Urinary bladder (tissue), 4 donors: ENCODE measurements around the gene TRIM9. TPM values are rescaled to one million over a fixed set of nuclear protein-coding genes. Genes with fewer than 3 reads are reported as not detected.
A peak's percentile ranks its signal among the peaks of the same experiment; 100 is the strongest.
"Not testable (repeated sequence)": the region's sequence is repeated elsewhere in the genome, so short reads cannot be mapped to it uniquely, and the experiment has no call there.

ENCODE experiments used
- DNase-seq: peaks from one replicate; pipeline ENCODE4 v3.0.0-alpha.2; 2015; ENCODE audit errors: extremely low spot score
- H3K27ac ChIP-seq: one replicate; pipeline ENCODE4 v1.5.1; 2013; ENCODE audit warnings: low read depth, mild to moderate bottlenecking, moderate library complexity
- H3K36me3 ChIP-seq: one replicate; pipeline ENCODE4 v1.6.1; 2013; ENCODE audit warnings: mild to moderate bottlenecking, moderate library complexity; ENCODE audit not compliant: insufficient read depth
- H3K4me1 ChIP-seq: one replicate; pipeline ENCODE4 v1.6.1; 2013; ENCODE audit warnings: mild to moderate bottlenecking, moderate library complexity; ENCODE audit not compliant: insufficient read depth
- H3K4me3 ChIP-seq: one replicate; pipeline ENCODE4 v1.5.1; 2013; ENCODE audit warnings: low read depth, low read length
- WGBS: extraction: QIAGEN DNeasy Blood & Tissue Kit; methylation state at CpG from one replicate; pipeline ENCODE4 v1.1.7; 2013; 5-methylcytosine and 5-hydroxymethylcytosine counted together
- polyA plus RNA-seq: library from polyadenylated mRNA; stranded (reverse); fragments of 200-250 nt; gene quantifications from one replicate; pipeline ENCODE4 v1.2.3, GENCODE V29; 2013
- total RNA-seq: library from RNA; depleted of rRNA; stranded (reverse); fragments of >200 nt; gene quantifications from one replicate; pipeline ENCODE4 v1.2.3, GENCODE V29; 2014
- donor health status: healthy with polysubstance abuse.
- donor health status: healthy.

TRIM9 gene
- total and polyA plus RNA-seq, 2 donors = 0.70 to 1.1 TPM

DNA sequence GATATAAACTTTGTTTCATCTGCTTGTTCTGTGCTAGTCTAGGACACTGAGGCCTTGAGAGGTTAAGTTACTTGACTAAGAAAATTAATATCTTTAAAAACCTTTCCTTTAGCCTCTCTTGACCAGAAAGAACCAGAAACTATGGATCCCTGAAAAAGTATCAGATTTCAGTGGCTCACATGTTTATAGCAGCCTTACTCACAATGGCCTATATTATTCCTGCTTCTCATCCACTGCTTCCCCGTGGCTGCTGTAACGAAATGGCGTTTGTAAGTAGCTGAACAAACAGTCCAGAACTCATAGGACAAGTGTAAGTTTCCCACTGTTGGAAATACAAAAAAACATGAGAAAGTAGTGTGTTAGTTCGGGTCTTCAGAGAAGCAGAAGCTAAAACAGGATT is 147.5 kb downstream of the TRIM9 start:
- DNase-seq = no peak
- H3K27ac ChIP-seq = no peak overlapping the region
- H3K36me3 ChIP-seq = no peaks in the 10 kb centered on the region
- no peaks in the 10 kb centered on the region for H3K4me1 ChIP-seq
- no peak overlapping the region for H3K4me3 ChIP-seq
- WGBS = 64% methylated on average over 4 of the region's 4 CpGs

DNA sequence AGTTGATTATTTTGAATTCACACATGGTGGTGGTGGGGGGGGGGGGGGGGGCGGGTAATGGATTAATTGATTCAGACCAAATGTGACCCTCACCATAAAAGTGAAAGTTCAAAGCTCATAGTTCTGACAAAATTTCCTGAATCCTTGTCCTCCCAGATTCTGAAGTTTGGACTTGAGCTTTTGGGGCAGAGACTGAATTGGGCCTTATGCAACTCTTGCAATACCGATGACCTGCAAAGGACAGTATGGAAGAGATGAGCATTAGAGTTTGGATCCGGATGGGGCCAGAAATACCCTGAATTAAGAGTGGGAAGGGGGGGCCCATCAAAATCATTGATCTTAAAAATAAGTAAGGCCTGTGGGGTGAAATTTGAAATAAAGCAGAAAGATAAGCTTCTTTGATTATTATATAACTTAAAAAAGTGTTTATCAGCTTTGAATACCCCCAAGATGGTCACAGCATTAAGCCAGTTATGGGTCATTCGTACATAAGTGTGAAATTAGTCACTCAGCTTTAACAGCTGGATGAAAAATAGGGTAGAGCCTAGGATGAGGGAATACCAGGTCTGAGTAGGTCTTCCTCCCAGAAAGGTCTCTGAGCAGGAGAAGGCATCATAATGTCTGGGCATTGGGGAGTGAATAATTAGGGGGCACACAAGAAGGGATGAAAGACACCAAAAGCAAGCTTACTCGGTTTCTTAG is 148.5 kb downstream of the TRIM9 start:
- no peak overlapping the region for H3K27ac ChIP-seq
- WGBS = 95% methylated on average over 5 of the region's 5 CpGs

DNA sequence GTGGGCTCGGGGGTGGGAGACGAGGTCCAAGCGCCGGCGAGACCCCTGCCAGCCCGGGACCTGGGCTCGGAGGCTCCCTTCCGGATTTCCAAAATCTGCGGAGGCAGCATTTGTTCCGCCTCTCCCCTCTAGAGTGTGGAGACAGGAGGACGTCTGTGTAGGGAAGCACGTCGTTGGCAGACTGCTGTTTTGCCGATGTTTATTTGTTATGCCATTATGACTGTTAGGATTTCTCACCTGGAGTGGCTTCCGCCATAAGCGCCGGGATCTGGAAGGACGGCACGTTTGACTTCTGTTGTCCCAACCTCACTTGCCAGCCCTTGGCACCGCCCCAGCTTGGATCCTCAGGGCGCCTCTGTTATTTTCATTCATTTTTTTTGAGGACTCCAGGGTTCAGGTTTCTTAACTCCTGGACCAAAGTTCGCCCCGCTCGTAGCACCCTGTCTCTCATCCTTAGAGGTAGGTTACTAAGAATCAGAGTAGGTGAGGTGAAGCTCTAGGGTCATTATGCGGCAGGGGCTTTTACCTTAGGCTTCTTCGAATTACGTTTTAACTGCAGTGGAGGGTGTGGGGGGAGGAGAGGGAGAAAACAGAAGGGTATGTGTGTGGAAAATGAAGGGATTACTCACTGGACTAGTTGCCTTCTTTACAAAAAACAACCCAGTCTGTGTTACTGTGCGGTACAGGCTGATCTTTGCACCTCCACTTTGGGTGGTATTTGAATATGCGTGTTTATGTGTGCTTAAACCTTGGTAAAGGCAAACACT is 150.1 kb downstream of the TRIM9 start:
- WGBS = 11% methylated on average over 29 of the region's 29 CpGs

More for the DNA sequence above, 148.5 kb downstream of the TRIM9 start:
- Histone ChIP-seq H3K36me3 (no peaks in the 10 kb centered on the region), H3K4me3 (no peak overlapping the region), H3K4me1 (no peaks in the 10 kb centered on the region)
- DNase-seq = no peak

GRCh38 chr14:50943943-50944646 is 150.8 kb downstream of the TRIM9 start, which contains the start of gene PYGL:
TSS of gene PYGL (minus strand) at chr14:50944483. CDS start at chr14:50944403, 80 bp downstream.
- under 1% methylated on average over 74 of the region's 74 CpGs for WGBS
- Histone ChIP-seq H3K27ac (peak within 1 kb of the TSS; percentile 79), H3K4me3 (peak within 1 kb of the TSS; percentile 61), H3K4me1 (no peaks in the 10 kb centered on the region), H3K36me3 (no peaks in the 10 kb centered on the region)
- DNase-seq = no peak

More for the DNA sequence above, 150.1 kb downstream of the TRIM9 start:
- Histone ChIP-seq H3K36me3 (no peaks in the 10 kb centered on the region), H3K4me1 (no peaks in the 10 kb centered on the region), H3K4me3 (peak overlapping the region; percentile 61), H3K27ac (peak overlapping the region; percentile 79)
- no peak for DNase-seq

GRCh38 chr14:50943261-50943942 is 151.5 kb downstream of the TRIM9 start:
- no peaks in the 10 kb centered on the region for H3K36me3 ChIP-seq
- WGBS = 12% methylated on average over 26 of the region's 26 CpGs

DNA sequence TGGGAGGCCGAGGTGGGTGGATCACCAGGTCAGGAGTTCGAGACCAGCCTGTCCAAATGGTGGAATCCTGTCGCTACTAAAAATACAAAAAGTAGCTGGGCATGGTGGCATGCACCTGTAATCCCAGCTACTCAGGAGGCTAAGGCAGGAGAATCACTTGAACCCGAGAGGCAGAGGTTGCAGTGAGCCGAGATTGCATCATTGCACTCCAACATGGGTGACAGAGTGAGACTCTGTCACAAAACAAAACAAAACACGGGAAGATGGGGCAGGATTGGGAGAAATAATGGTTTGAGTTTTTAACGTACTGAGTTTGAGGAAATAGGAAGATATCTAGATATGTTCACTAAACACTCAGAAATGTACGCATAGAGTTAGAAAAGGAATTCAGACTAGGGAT is 153.3 kb downstream of the TRIM9 start:
- 95% methylated on average over 8 of the region's 8 CpGs for WGBS

More at GRCh38 chr14:50943261-50943942, 151.5 kb downstream of the TRIM9 start:
- H3K27ac ChIP-seq = peak overlapping the region; percentile 2
- H3K4me3 ChIP-seq = peak overlapping the region; percentile 61
- no peak for DNase-seq
- no peaks in the 10 kb centered on the region for H3K4me1 ChIP-seq

GRCh38 chr14:50941151-50941550 is 153.8 kb downstream of the TRIM9 start:
- 90% methylated on average over 6 of the region's 6 CpGs for WGBS
- H3K36me3 ChIP-seq = no peaks in the 10 kb centered on the region
- no peak overlapping the region for H3K4me3 ChIP-seq
- H3K4me1 ChIP-seq = no peaks in the 10 kb centered on the region
- no peak overlapping the region for H3K27ac ChIP-seq
- DNase-seq = no peak

More for the DNA sequence above, 153.3 kb downstream of the TRIM9 start:
- DNase-seq, H3K27ac ChIP-seq, H3K4me1 ChIP-seq, H3K4me3 ChIP-seq, H3K36me3 ChIP-seq: not testable (repeated sequence)

DNA sequence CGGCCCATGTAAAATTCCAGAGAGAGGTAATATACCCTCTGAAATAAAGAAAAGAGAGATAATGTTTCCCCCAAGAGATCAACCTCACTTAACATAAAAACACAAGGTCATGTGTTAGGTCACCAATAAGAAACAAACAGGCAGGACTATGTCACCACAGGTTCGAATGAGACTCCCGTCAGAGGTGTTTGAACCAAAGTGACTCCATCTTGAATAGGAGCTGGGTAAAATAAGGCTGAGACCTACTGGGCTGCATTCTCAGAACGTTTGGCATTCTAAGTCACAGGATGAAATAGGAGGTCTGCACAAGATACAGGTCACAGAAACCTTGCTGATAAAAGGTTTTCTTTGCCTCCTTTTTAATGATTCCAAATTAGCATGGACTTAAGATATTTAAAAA is 157.1 kb downstream of the TRIM9 start:
- DNase-seq = no peak
- Histone ChIP-seq H3K4me1 (no peaks in the 10 kb centered on the region), H3K4me3 (no peak overlapping the region), H3K36me3 (no peaks in the 10 kb centered on the region), H3K27ac (no peak overlapping the region)
- 75% methylated on average over 4 of the region's 4 CpGs for WGBS

DNA sequence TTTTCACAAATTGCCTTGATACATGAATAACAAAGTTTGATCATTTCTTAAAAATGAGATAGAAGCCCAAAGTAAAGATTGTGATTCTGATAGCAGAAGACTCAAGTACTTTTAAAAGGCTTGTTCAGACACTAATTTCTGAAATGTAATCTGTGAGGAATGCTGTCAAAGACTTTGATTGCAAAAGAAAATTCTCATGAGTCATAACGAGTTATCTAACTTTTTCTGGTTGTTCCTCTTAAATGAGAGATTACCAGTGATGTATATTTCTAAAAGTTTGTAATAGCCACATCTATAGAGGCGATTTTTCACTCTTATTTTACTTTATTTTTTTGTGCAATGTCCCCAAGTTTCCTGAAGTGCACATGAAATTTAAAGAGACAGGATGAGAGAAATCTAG is 157.6 kb downstream of the TRIM9 start:
- Histone ChIP-seq H3K36me3 (no peaks in the 10 kb centered on the region), H3K27ac (no peak overlapping the region), H3K4me3 (no peak overlapping the region), H3K4me1 (no peaks in the 10 kb centered on the region)
- 64% methylated on average over 2 of the region's 2 CpGs for WGBS
- DNase-seq = no peak

DNA sequence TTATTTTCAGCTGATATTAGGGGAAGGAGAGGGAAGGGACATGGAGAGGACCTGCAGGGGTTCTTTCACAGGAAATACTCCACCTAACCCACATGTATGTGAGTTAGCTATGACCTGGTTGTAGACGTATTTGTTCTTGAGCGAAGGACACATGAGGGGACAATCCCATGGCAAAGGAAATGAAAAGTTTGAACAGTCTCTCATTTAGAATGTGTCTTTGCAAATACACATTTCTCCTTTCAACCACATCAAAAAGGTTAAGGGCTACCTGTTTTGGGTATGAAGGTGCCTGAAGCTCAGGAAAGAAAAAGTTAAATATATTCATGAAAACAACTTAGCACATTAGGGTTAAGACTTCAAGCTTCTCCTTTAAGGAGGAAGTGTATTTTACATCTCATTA is 158.0 kb downstream of the TRIM9 start:
- Histone ChIP-seq H3K36me3 (no peaks in the 10 kb centered on the region), H3K4me1 (no peaks in the 10 kb centered on the region), H3K27ac (no peak overlapping the region), H3K4me3 (no peak overlapping the region)
- no peak for DNase-seq
- 72% methylated on average over 2 of the region's 2 CpGs for WGBS

GRCh38 chr14:50936016-50936340 is 158.9 kb downstream of the TRIM9 start:
- Histone ChIP-seq H3K4me1 (no peaks in the 10 kb centered on the region), H3K36me3 (no peaks in the 10 kb centered on the region), H3K27ac (no peak overlapping the region), H3K4me3 (no peak overlapping the region)
- 79% methylated on average over 2 of the region's 2 CpGs for WGBS
- no peak for DNase-seq

DNA sequence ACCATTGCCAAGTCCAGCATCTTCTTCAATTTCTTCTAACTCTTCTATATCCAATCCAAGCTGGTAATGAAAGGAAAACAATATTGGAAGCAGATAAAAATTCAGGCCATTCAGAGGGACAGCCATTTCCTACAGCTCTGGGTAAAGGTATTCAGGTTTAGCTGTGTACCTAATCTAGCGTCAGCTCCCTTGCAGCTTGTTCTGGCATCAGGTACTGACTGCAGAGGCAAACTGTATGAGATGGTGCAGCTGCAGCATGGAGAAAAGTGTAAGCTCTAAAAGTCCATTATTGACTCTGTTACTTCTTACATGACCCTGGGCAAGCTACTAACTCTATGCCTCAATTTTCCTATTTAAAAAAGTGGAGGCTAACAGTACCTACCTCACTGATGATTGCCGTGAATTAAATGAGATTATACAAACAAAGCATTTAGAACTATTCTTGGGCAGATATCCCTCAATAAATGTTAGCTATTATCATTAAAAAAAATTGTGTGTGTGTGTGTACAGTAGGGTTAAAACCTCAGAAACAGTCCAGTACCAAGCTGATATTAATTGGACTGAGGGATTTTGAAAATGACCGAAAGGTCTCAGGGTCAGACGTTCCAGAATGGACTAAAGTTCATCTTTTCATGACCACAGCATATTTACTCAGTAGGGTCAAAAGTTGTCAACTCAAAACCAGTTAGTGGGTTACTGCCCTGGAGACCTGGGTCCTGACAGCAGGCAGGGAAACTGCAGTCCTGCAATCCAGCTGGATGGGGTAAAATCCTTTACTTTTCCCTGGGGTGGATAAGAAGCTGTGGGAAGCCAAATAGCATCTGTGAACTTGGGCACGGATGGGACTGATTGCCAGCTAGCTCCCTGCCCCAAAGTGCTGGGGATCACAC is 159.5 kb downstream of the TRIM9 start:
- DNase-seq = no peak
- WGBS = 84% methylated on average over 5 of the region's 5 CpGs
- H3K4me3 ChIP-seq = no peak overlapping the region
- H3K36me3 ChIP-seq = no peaks in the 10 kb centered on the region
- H3K4me1 ChIP-seq = no peaks in the 10 kb centered on the region
- no peak overlapping the region for H3K27ac ChIP-seq
